Stimulated activated CD8-positive, alpha-beta memory T cell treated with anti-CD3 and anti-CD28 coated beads, Interleukin-7, amount 100 ng/mL, for 48 hours (primary cell): Measurements from ENCODE around the gene HGF.

ENCODE experiments used
- DNase-seq, 2 donors: peaks; one replicate each; pipeline ENCODE4 v3.0.0-alpha.2; 2020; ENCODE audit warnings: low read depth in 1 of 2; ENCODE audit errors: extremely low read depth in 1 of 2

HGF gene

DNA sequence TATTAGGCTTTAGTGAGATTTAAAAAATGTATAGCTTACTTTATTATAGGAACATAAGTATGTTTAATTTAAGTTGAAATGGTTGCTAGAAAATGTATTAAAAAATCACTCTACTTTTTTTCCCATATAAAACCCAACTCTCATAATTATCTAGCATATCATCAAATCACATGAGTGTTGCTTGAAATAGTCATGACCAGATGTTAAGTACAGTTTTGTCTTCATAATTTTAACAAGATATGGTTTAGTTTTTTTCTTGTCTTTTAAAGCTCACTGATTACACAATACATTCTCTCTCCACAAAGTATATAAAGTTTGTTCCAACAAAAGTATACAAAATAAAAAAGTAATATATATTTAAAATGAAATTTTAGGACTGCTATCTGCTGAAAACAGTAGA lies 82.8 kb downstream of the HGF start:
- DNase-seq: no peak

DNA sequence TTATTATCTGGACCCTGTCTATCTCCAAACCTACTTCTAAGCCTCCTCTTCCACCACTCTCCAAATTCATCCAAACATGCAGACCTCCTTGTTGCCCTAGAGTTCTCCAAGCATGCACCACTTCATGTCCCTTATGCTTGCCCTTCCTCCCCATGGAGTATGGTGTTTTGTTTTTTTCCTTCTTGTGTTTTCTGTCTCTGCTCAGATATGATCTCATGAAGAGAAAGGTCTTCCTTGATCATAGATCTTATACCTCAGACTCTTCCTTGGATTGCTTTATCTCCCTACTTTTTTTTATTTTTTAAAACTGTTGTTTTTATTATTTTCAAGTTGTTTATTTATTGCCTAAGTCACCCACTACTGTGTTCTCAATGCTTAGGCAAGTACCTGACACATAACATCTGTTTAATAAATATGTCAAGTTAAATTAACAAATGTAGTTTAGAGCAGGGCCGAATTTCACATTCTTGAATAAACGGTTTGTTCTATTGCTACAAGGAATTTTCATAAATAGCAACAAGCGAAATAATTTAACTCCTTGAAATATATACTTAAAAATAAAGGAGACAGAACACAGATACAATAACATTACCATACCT lies 84.5 kb downstream of the HGF start:
- DNase-seq: no peak

DNA sequence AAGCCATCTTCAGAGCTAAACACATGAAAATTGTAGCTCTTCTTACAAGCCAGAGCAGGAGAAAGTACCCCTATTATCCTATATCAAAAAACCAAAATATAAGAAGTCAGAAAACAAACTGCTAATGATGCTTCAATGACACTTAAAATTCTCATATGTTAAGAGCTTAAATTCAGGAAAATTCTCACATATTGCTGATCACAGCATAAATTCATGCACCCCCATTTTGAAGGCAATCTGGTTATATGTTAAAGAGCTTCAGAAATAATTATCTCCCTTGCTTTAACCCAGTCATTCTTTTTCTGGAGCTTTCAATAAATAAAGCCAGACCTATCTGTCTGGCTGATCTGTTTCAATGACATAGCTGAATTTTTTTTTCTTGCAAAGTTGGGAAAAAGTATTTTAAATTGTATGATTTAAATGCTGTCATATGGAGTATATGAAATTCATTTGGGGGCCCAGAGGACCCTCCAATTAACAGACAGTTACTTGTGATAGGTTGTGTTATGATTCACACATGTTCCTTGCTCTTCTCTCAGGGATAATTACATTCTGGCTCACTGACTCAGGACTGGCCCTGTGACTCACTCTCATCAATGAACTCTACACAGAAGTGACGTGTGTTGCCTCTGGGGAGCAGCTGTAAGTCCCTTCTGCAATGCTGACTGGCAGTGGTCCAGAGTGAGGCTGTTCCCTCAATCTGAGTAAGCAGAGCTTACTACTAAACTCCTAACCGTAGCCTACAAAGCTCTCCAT lies 85.2 kb downstream of the HGF start:
- DNase-seq: no peak

DNA sequence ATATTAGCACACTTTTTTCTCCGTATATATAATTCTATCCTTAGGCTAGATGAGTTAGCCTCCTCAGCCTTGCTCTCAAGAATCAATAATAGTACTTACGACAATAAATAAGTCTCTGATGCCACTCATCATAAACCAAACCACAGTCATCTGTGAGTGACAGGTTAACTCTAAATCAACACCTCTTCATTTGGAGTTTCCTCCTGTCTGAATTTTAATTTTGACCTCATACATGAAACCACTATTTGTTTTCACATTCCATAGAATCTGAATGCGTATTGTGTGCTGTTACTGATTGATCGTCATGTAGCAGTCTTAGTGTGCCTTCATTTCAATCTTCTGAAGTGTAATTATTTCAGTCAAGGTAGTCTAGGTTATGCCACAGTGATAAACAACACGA lies 85.8 kb downstream of the HGF start:
- no peak for DNase-seq

DNA sequence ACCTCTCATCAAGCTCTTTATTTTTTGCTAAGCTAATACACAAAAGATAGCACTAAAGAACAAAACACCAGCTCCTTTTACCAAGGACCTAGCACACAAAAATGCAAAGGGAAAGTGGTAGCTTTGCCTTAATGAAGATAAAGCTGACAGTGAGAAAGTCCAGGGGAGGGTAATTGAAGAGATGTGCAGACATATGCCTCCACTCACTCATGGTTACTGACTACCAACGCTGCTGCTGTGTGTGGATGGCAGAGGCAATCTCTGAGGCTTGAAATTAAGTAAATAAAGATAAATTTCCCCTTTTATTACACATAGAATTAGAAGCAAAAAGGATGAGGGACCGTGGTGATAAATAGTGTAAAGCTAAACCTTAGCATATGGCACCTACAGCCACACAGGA lies 87.0 kb downstream of the HGF start:
- DNase-seq: no peak

DNA sequence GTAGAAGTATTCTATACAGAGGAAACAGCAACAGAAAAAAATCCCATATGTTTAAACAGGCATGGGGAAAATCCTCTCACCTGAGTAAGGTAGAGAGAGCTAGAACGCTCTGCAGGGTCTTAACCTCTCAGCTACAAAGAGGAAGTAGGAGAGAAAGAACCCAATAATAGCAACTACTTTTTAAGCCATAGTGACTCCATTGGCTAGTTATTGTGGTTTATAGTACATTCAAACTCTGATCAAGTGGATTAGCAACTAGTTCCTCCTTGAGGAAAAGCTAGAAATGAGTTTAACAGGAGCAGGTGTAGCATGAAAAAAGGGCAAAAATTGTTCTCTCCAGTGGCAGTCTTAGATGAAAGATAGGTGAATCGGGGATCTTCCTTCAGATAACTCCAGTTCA lies 89.7 kb downstream of the HGF start:
- no peak for DNase-seq

DNA sequence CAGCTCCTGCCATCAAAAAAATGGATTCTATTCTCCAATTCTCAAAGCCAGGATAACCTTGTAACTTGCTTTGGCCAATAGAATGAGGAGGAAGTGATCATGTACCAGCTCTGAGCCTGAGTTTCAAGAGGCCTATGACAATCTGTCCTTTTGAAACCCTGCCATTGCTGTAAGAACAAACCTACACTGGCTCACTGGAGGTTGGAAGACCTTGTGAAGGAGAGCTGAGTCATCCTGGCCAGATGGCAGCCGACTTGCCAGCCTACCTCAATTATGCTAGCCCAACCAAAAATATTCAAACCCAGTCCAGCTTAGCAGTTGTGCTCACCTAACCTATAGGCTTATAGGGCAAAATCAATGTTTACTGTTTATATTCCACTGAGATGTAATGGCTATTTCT lies 93.0 kb downstream of the HGF start:
- DNase-seq: no peak

DNA sequence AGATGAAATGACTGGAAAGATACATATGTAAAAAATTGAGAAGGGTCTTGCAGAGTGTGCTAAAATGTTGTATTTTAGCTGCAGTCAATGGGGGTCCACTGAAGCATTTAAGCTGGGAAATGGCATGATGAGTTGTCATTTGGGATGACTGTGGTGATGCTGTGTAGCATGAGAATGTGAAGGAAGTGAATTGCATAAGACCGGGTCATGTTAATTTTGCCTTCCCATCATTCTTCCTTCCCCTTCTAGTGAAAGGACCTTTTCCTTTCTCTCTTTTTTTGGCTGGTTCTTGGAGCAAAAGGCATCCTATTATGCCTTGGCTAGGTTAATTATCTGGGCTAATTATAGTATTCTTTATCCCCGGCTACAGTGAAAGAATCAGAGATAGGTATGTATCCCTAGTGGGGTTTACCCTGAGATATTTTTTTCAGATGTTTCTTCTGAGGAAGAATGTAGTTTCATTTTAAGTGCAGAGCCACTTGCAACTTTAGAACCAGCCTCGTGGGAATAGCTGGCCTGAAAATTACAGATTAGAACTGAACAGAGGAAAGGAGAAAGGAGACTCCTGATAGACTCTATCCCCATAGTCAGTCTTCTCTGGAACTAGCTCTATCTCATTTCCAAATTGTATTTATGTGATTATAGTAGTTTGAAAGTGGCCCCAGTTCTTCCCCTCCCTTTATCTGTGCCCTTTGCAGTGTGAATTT lies 93.6 kb downstream of the HGF start:
- no peak for DNase-seq

DNA sequence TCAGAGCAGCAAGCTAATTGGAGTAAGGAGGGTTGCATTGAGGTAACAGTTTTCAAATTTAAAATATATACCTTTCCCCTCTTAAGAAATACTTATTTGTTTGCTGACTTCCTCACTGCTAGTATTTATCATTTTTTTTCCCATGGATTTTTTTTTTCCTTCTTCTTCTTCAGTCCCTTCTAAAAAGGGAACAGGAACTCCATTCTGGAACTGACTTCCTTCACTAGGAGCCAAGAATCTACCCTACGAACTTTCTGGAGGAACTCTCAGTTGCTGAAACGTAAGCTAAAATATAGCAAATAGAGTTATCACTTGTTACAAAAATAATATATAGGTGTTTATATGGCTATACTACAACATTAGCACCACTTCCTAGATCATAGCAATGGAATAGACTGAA lies 95.4 kb downstream of the HGF start:
- no peak for DNase-seq

DNA sequence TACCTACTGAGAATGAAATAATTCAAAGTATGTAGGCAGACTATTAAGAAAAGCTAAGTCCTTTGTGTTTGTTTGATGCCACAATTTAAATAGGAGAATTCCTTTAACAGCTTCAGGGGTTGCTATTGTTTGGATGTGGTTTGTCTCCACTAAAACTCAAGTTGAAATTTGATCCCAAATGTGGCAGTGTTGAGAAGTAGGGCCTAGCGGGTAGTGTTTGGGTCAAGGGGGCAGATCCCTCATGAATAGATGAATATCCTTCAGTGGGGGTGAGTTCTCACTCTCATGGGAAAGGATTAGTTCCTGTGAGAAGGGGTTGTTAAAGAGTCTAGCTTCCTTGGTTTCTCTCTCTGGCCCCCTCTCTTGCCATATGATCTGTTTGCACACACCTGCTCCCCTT lies 97.0 kb downstream of the HGF start:
- no peak for DNase-seq

DNA sequence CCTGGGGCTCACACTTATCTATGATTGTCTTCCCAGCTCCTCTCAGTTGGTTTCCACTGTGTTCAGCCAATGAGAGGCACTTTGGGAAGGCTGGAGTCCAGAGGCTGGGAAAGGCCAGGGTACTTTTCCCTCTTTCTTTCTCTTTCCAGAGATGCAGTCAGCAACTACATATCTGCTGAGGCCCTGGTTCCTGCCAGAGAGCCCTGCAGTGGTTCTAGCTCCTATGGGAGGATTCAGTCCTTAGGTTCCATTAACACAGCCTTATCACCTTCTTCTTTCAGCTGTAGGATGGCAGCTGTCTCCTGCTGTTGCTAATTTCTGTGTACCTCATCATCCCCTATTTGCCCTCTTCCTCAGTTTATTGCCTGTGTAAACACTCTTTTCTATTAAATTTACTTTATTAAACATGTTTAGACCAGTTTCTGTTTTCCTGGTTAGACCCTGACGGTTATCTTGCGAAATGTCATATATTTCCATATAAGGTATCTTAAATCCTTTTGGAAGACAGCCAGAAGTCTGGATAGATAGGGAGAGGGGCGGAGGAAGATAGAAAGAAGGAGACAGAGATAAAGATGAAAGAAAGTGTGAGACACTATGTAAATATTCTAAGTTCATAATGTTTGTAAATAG lies 100.3 kb downstream of the HGF start:
- DNase-seq: no peak

DNA sequence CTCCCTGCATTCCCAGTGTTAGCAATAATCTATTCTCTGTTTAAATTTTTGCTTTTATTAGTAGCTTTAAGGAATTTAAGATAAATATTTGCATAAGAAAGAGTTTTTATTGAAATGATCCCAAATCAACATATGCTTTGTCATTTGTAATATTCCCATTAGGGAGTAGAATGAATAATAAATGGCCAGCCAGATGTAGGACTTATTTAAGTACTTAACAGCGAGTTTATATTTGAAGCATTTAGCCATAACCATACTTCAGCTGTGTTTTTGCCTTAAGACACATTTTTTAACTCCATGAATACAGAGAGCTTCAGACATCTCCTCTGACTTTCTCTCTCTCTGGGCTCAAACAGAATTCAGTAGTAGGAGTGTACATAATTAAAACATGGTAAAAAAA lies 103.6 kb downstream of the HGF start:
- DNase-seq: no peak

DNA sequence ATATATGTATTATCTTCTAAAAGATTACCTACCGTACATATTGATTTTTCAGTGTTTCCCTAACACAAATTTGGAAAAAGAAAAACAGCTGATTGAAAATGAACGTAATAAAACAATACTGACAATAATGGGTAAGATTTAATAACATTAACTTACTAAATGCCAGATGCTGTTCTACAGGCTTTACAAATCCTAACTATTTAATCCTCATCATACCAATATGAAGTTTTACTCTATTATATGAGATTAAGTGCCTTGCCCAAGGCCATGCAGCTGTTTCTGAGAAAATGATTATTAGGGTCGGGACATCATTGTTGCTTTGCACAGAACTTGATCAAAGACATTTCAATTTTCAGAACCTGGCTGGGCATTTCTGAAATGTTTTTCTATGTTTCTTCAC lies 104.6 kb downstream of the HGF start:
- DNase-seq: no peak

DNA sequence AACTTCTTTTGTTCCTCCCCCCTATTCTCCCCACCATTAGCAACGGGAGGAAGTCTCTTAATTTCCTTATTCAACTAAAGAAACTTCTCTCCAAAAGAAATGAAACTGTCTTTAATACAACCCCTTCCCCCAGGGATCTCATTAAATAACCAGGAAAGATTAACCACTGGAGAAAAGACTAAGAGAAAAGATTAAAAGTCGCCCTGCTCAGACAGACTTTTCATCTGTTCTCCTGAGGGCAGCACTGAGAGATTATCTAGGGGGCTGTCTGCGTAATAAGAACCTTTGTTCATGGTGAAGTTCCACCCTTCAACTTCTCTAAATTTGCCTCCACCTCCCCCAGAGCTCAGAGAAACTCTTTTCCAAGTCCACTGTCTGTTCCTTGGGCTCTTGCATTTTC lies 105.5 kb downstream of the HGF start:
- no peak for DNase-seq

DNA sequence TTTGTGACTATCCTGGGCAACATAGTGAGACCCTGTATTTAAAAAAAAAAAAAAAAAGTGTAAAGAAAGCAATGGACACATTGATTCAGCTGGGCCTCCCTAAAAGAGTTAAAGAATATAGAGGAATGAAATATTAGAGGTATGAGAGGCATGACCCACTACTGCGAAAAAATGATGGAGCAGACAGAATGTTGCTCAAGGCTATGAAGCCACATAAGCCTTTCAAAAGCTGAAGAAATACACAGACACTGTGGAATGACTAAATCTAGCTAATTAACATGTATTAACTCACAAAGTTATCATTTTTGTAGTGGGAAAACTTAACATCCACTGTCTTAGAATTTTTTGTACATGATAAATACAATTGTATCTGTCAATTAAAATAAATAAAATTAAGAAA lies 107.3 kb downstream of the HGF start:
- DNase-seq: no peak

DNA sequence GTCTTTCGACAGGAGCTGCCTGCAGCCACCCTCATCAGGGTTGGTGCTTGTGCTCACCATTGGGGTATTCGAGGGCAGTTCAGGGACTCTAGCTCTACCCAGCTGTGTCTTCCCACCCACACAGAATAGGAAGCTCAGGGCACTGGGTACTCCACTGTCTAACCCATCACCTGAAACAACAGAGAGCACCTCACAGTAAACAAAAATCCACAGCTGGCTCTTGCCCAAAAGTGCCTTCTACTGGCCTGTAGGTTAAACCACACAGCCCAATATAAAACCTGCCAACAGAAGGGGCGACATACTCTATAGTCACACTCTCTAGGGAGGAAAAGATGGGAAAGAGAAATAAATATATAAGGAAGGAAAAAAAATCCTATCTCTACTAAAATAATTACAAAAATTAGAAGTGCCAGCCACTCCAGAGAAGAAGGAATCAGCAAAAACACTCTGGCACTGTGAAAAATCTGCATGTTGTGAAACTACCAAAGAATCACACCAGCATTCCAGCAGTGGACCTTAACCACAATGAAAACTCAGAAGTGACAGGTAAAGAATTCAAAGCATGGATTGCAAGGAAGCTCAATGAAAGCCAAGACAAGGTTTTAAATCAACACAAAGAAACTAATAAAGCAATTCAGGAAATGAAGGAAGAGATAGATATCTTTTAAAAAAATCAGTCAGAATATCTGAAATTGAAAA lies 110.0 kb downstream of the HGF start:
- no peak for DNase-seq

DNA sequence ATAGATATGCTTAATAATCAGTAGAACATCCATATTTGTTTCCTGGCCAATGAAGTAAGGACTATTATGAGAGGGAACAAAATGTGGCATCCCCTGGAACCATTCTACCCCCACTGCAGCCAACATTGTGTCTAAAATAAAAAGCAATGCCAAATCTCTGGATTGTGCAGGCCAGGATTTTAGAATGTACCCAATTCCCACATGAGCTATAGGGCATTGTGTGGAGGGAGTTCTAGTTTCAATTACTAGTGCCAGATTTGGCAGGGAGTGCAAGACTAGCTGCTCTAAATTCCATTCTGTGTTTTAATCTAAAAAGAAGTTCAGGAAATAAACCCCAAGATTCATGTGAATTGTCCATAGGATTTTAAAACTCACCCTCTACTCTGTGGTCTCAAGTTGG lies 112.3 kb downstream of the HGF start:
- no peak for DNase-seq

DNA sequence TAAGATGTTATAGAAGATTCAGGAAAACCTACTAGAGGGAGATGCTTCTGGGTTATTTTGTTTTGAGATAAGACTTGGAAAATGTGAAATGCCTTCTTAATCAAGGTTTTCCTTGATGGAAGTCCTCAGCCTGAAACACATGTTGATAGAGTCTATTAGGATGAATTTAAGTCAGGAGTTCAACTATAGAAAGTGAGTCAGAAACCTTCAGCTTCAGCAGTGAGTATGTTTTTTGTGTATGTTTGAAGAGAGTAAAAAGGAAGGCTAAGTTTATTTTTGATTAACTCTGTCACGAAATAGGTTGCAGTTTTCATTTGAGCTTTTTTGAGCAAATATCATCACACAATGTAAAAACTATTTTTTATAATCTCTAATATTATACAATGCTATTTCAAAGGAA lies 114.6 kb downstream of the HGF start:
- DNase-seq: no peak

DNA sequence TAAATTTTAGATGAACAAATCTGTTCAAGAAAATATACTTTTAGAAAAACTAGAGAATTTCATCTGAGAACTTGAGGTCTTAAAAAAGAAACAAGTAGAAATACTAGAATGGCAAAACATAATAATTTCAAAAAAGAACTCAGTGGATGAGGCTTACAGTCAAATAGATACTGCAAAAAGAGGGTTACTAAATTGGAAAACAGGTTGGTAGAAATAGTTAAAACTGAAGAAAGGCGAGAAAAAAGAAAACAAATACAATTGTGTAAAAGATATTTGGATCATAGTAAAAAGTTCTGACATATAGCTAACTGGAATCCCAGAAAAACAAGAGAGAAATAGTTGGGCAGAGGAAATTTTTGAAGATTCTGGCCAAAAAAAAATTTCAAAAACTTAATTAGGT lies 117.6 kb downstream of the HGF start:
- no peak for DNase-seq
